Epithelial cell of umbilical artery (primary cell): ENCODE data around the gene RAP2C. TPM values are rescaled to one million over a fixed set of nuclear protein-coding genes. Genes with fewer than 3 reads are reported as not detected.

ENCODE experiments used
- total RNA-seq: library from RNA; depleted of rRNA; stranded (reverse); fragments of >200 nt; gene quantifications from 2 replicates; pipeline ENCODE4 v1.2.3, GENCODE V29; 2014

Gene RAP2C
- total RNA-seq, result 21.4 and 32.2 TPM in 2 replicates

GRCh38 chrX:132219343-132219768, at the start of gene RAP2C:
RAP2C (minus strand) TSS chrX:132219447; CDS start chrX:132217268, 2,179 bp downstream.

Other genes starting within 250 kb of the RAP2C start
- 9.4 and 16.9 TPM in 2 replicates for gene STK26, start 196.1 kb downstream of the RAP2C start, total RNA-seq
- not detected in 2 replicates for gene FRMD7, start 91.4 kb downstream of the RAP2C start, total RNA-seq